ENCODE measurements around the gene GRM5.
"Not testable (repeated sequence)": the region's sequence is repeated elsewhere in the genome, so short reads cannot be mapped to it uniquely, and the experiment has no call there.

Gene GRM5

DNA sequence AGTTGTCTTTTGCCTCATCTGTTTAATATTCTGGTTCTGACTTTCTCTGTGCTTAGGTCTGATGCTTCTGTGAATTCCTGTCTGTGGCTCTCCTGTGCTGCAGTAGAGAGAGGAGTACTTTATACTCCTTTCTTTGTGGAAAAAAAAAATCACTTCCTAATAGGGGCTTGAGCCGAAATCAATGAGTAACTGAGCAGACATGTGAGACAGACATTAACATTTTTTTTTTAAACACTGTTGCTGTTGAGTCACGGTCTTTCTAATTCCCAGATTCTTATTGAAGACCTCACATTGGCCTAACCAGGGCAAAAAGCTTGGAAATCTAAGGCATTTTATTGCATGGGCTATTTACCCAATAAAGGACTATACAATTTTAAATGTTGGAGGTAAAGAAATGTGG lies 86.1 kb downstream of the GRM5 start:
- no peak for DNase-seq (ENCODE audit: low spot score)
- TF ChIP-seq, protein P1, sequence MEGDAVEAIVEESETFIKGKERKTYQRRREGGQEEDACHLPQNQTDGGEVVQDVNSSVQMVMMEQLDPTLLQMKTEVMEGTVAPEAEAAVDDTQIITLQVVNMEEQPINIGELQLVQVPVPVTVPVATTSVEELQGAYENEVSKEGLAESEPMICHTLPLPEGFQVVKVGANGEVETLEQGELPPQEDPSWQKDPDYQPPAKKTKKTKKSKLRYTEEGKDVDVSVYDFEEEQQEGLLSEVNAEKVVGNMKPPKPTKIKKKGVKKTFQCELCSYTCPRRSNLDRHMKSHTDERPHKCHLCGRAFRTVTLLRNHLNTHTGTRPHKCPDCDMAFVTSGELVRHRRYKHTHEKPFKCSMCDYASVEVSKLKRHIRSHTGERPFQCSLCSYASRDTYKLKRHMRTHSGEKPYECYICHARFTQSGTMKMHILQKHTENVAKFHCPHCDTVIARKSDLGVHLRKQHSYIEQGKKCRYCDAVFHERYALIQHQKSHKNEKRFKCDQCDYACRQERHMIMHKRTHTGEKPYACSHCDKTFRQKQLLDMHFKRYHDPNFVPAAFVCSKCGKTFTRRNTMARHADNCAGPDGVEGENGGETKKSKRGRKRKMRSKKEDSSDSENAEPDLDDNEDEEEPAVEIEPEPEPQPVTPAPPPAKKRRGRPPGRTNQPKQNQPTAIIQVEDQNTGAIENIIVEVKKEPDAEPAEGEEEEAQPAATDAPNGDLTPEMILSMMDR (IDR thresholded peaks at IDR 0.05; ENCODE audit: extremely low read depth, insufficient read depth, missing control alignments) = no peak
- in situ Hi-C loops (cut with MboI; ENCODE audit: low pct_unique_long_range_greater_than_20kb, low sequenced_read_pairs, unreplicated experiment) = no loop called here

DNA sequence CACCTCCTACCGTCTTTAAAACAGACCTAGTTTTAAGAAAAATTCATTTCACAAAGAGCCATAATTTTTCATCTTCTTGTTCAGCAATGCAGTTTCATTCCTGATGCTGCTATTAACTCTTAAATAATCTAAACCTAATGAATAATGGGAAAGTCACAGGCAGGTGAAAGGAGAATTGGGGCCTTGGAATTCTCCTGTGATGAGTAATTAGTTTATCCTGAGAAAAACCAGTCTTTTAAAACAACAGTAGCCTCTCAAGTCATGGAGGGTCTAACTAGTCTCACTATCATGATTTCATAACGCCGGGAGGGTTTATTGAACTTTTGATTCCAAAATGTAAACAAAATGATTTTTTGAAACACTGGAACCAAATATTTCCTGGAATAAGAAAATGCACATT lies 86.8 kb downstream of the GRM5 start:
- in situ Hi-C loops (cut with MboI; ENCODE audit: low pct_unique_long_range_greater_than_20kb, low sequenced_read_pairs, unreplicated experiment); DNase-seq (ENCODE audit: low spot score): not testable (repeated sequence)

DNA sequence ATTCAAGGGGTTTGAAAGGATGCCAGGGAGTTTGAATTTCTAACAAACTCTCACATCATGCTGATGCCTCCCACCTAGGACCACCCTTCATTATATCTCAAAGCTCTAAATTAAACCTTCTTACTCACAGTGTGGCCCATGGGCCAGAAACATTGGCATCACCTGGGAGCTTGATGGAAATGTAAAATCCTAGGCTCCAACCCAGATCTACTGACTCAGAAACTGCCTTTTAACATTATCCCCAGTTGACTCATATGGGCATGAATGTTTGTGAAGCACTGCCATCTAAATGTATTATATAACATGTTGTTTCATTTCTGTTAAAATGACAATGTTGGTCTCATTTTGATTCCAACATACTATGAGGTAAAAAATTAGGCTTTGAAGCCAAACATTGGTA lies 90.3 kb downstream of the GRM5 start:
- in situ Hi-C loops (cut with MboI; ENCODE audit: low pct_unique_long_range_greater_than_20kb, low sequenced_read_pairs, unreplicated experiment); DNase-seq (ENCODE audit: low spot score): not testable (repeated sequence)

DNA sequence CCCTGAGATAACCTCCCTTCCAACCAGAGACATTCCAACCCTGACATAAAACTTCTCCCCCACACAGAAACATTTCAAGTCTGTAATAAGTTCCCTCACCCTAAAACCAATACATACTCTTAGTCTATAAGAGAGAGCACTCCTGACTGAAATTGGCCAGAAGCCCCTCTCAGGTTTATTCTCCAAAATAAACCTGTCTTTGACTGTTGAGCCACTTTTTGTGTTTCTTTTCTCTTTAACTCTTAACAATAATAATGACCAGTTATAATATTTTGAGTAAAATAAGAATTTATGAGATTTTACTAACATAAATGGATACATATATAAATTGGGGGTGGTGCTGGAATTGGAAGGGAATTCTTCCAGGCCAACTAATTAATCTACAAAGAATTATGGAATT lies 93.6 kb downstream of the GRM5 start:
- TF ChIP-seq, protein P1 (IDR thresholded peaks at IDR 0.05; ENCODE audit: extremely low read depth, insufficient read depth, missing control alignments) = no peak
- DNase-seq (ENCODE audit: low spot score) = no peak
- in situ Hi-C loops (cut with MboI; ENCODE audit: low pct_unique_long_range_greater_than_20kb, low sequenced_read_pairs, unreplicated experiment) = no loop called here

DNA sequence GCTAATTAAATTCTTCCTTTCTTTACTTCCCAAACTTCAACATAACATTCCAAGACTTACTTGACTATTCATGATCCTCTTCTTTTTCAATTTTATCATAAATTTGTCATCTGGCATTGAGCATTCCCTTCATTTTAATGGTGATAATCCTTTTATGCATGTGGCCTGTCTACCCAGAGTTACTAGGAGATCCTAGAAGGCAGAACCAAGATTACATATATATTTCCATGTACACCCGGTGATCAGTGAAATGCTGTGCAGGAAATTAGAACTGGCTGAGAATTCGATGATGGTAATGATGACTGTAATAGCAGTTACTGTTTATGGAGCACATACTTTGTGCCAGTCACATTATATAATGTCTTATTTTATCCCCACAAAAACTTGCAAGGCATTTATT lies 104.2 kb downstream of the GRM5 start:
- in situ Hi-C loops (cut with MboI; ENCODE audit: low pct_unique_long_range_greater_than_20kb, low sequenced_read_pairs, unreplicated experiment) = not testable (repeated sequence)

DNA sequence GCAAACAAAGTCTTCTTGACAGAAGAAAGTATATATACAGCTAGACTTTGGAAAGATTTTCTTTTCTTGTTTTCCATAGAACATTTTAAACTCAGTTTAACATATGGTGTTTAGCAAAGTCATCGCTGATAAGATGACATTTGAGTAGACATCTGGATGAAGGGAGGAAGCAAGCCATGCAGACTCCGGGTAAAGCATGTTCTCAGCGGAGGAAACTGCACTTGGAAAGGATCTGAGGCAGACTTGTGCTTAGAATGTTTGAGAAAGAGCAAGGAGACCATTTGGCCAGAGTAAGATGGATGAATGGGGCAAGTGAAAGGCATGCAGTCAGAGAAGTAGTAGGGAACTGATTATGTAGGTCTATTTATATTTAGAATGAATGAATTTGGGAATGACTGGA lies 105.9 kb downstream of the GRM5 start:
- DNase-seq (ENCODE audit: low spot score); in situ Hi-C loops (cut with MboI; ENCODE audit: low pct_unique_long_range_greater_than_20kb, low sequenced_read_pairs, unreplicated experiment): not testable (repeated sequence)

More for the DNA sequence above, 104.2 kb downstream of the GRM5 start:
- not testable (repeated sequence) for DNase-seq (ENCODE audit: low spot score)

DNA sequence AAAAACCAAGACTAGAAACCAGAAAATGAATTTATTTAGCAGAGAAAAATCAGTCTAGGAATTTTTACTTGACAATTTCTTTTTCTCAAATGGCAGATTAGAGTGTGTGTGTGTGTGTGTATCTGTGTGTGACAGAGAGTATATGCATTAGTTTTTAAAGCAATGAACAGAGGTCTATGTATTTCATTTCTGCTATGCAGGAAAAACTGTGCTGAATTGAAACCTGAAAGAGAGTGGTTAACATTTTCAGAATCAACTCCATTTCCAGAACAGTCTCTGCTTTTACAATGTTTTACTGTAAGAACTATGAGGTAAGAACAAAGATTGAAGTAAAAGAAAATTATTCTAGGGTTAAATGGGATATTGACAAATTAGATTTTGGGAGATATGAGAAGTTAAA lies 114.8 kb downstream of the GRM5 start:
- DNase-seq (ENCODE audit: low spot score) = no peak
- in situ Hi-C loops (cut with MboI; ENCODE audit: low pct_unique_long_range_greater_than_20kb, low sequenced_read_pairs, unreplicated experiment) = no loop called here
- TF ChIP-seq, protein P1 (IDR thresholded peaks at IDR 0.05; ENCODE audit: extremely low read depth, insufficient read depth, missing control alignments) = no peak

DNA sequence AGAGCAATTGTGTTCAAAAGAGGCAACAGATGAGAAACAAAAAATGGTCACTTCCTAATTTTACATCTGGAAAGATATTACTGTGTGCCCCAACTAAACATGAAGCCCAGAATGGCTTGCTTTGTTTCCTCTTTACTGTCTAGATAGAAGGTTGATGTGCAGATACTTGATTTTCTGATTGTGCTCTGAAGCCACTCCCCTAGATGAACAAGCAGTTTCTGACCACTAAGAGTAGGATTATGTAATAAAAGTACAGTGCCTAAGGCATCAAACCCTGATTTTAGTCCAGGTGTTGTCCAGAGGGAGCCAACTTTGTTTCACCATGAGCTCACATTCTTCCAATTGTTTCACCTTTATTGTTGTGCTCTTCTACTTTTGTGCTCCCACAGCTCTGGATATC lies 116.9 kb downstream of the GRM5 start:
- in situ Hi-C loops (cut with MboI; ENCODE audit: low pct_unique_long_range_greater_than_20kb, low sequenced_read_pairs, unreplicated experiment) = not testable (repeated sequence)

DNA sequence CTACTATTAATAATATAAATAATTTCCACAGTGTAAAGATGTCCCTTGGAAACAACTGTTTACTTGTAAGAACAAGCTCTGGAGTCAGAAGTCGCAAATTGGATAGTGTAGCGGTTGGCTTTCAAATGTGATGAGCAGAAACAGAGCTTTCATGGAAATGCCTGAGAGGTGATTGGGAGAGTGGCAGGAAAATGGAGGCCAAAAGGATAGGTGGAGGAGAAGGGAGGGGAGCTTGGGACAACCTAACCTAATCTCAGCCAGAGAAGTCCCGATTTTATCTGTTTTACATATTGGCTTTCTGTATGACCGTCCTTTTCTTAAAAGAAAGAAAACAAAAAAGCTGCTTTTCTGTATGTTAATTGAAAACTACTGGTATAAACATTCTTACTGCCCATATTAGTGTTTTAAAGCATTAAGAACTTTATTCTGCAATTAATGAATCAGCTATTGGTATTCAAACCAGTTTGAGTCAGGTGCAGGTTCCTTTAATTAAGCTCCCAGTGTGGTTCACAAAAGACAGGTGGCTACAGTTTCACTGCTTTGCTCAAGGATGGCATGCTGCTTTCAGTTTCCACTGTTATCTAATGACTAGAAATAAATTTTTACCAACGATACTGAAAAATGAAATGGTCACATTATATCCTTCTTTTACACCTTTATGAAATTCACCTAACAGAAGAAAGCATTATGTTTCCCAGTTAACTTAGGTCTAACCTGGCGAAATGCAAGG lies 117.8 kb downstream of the GRM5 start:
- DNase-seq (ENCODE audit: low spot score); in situ Hi-C loops (cut with MboI; ENCODE audit: low pct_unique_long_range_greater_than_20kb, low sequenced_read_pairs, unreplicated experiment): not testable (repeated sequence)

More for the DNA sequence above, 116.9 kb downstream of the GRM5 start:
- DNase-seq (ENCODE audit: low spot score) = not testable (repeated sequence)

DNA sequence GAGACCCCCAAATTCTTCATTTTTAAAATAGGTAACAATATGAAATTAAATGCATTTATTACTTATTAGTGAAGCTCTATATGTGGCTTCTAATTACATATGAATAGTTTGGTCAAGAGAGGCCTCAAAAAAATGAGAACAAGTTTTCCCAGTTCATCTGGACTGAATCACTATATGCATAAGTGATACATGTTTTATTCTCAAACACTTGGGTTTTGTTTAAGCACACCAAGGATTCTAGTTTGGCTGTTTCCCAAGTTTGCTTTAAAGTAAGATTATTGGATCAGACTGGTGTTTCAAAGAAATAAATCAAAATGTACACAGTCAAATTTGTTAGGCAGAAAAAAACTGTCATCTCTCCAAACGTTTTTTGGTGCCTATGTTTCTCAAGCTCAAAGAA lies 136.1 kb downstream of the GRM5 start:
- in situ Hi-C loops (cut with MboI; ENCODE audit: low pct_unique_long_range_greater_than_20kb, low sequenced_read_pairs, unreplicated experiment); DNase-seq (ENCODE audit: low spot score): not testable (repeated sequence)

DNA sequence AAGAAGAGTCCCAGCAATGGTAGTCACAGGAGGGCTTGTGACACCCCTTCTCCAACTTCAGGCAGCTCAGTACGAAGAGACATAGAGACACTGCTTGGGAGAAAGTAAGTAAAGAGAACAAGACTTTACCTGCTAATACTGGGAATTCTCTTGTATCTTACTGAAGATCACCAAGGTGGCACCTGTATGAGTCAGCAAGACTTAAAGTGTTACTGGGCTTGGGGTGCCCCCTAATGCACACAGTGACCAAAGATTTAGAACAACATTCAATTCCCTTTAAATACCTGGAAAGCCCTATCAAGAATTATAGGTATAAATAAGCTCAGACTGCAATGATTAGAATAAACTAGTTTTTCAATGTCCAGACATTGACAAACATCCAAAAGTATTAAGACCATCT lies 148.7 kb downstream of the GRM5 start:
- in situ Hi-C loops (cut with MboI; ENCODE audit: low pct_unique_long_range_greater_than_20kb, low sequenced_read_pairs, unreplicated experiment); DNase-seq (ENCODE audit: low spot score): not testable (repeated sequence)

Data from GM13977 (cell line).